Measurements from ENCODE around the gene YDJC.
A peak's percentile ranks its signal among the peaks of the same experiment; 100 is the strongest.
"Not testable (repeated sequence)": the region's sequence is repeated elsewhere in the genome, so short reads cannot be mapped to it uniquely, and the experiment has no call there.

YDJC gene

DNA sequence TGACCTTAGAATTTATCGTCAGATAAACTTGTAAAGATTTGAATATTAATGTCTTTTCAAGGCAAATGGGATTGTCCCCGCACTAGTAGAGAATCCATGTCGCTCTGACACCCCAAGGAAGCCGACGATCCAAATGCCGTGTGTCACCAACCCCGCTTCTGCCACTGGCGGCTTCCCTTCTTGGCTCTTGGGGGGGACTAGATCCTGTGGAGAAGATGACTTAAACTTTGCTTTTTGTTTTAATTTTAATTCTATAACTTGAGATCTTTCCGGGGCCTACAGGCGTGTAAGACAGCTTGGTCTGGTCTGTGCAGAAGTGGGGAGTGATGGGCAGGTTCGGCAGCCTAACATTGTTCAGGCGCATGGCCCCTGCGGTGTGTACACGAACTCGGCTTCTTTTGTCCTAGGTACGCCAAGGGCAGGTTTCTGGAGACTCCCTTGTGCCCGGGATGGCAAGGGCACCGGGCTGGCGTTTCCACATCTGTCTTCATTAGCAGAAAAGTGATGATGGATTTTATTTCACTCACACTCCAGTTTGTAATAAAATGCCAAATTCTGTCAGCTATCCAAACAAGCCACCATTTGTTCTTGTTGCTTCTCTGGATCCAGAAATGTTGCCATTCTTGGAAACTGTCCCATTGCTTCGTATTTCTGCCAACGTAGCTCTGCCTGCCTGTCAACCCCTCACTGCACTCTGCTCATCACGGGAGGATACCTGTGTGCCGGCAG, 6.7 kb downstream of the YDJC start:
- no peaks in the 10 kb centered on the region for H3K9me3 ChIP-seq (ENCODE audit: insufficient read depth, low read length)
- H4K20me1 ChIP-seq (ENCODE audit: insufficient read depth, low read length): peaks cover 51% of the 10 kb centered on the region
- no peak overlapping the region for H3K9ac ChIP-seq (ENCODE audit: low read length)
- TF ChIP-seq EZH2phosphoT487 (IDR thresholded peaks at IDR 0.05; ENCODE audit: low read depth): no peak
- H3K4me3 ChIP-seq (ENCODE audit: low read length): no peak overlapping the region
- H2AFZ ChIP-seq (ENCODE audit: low read depth, low read length): no peak overlapping the region
- H3K4me1 ChIP-seq (ENCODE audit: low read length): peaks cover 25% of the 10 kb centered on the region
- no peaks in the 10 kb centered on the region for H3K27me3 ChIP-seq (ENCODE audit: low read depth, low read length)
- no peak overlapping the region for H3K4me2 ChIP-seq (ENCODE audit: low read length)
- no peak overlapping the region for H3K27ac ChIP-seq (ENCODE audit: low read length)
- peaks cover 91% of the 10 kb centered on the region for H3K79me2 ChIP-seq (ENCODE audit: low read length)
- H3K36me3 ChIP-seq (replicated peaks; ENCODE audit: low read depth, low read length): peaks cover 47% of the 10 kb centered on the region

DNA sequence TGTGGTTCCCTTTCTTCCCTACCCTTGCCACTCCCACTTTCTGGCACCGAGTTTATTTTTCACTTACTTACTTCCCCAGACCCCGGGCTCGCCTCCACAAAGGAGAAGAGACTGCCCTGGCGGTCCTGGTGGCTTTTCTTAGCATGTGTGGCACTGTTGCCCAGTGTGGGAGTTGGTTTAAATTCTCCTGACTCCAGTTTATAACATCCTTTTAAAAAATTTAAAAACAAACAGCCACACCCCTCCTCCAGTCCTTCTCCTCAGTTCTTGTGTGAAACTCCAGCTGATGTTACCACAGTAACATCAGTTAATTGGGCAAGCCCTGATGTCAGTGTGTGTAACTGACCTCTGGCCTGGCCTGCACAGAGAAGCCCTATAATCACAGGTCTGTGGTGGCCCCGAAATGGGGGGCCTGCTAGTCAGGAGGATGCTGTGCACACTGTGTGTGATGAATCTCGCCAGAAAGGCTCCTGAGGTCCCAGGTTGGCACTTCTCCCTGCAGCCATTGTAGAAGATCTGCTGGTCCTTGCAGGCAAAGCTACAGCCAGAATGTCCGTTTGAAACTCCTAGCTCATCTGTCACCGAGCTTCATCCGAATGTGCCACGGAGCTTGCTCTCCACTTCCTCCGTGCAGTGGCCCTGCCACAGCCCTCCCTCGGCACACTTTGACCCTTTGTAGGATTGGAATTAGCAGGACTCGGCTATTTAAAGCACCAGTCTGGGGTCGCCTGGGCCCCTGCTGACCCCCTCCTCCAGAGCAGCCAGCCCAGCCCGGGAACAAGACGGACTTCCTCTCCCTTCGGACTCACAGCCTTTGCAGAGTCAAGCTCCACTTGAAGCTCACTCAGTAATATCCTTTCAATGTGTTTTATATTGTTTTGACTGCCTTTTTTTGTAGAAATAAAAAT, 7.6 kb downstream of the YDJC start:
- Histone ChIP-seq H3K36me3 (replicated peaks; ENCODE audit: low read depth, low read length) (peaks cover 41% of the 10 kb centered on the region), H3K79me2 (ENCODE audit: low read length) (peaks cover 91% of the 10 kb centered on the region), H3K9me3 (ENCODE audit: insufficient read depth, low read length) (no peaks in the 10 kb centered on the region), H3K9ac (ENCODE audit: low read length) (no peak overlapping the region), H3K27ac (ENCODE audit: low read length) (peak overlapping the region; percentile 19; the same call in 1 of the 2 replicates), H3K4me2 (ENCODE audit: low read length) (no peak overlapping the region), H3K27me3 (ENCODE audit: low read depth, low read length) (no peaks in the 10 kb centered on the region), H2AFZ (ENCODE audit: low read depth, low read length) (no peak overlapping the region), H4K20me1 (ENCODE audit: insufficient read depth, low read length) (peaks cover 55% of the 10 kb centered on the region), H3K4me1 (ENCODE audit: low read length) (peaks cover 33% of the 10 kb centered on the region), H3K4me3 (ENCODE audit: low read length) (no peak overlapping the region)
- no peak for TF ChIP-seq EZH2phosphoT487 (IDR thresholded peaks at IDR 0.05; ENCODE audit: low read depth)
- TF ChIP-seq, protein P1, sequence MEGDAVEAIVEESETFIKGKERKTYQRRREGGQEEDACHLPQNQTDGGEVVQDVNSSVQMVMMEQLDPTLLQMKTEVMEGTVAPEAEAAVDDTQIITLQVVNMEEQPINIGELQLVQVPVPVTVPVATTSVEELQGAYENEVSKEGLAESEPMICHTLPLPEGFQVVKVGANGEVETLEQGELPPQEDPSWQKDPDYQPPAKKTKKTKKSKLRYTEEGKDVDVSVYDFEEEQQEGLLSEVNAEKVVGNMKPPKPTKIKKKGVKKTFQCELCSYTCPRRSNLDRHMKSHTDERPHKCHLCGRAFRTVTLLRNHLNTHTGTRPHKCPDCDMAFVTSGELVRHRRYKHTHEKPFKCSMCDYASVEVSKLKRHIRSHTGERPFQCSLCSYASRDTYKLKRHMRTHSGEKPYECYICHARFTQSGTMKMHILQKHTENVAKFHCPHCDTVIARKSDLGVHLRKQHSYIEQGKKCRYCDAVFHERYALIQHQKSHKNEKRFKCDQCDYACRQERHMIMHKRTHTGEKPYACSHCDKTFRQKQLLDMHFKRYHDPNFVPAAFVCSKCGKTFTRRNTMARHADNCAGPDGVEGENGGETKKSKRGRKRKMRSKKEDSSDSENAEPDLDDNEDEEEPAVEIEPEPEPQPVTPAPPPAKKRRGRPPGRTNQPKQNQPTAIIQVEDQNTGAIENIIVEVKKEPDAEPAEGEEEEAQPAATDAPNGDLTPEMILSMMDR (IDR thresholded peaks at IDR 0.05; ENCODE audit: low read depth, low read length): no peak

DNA sequence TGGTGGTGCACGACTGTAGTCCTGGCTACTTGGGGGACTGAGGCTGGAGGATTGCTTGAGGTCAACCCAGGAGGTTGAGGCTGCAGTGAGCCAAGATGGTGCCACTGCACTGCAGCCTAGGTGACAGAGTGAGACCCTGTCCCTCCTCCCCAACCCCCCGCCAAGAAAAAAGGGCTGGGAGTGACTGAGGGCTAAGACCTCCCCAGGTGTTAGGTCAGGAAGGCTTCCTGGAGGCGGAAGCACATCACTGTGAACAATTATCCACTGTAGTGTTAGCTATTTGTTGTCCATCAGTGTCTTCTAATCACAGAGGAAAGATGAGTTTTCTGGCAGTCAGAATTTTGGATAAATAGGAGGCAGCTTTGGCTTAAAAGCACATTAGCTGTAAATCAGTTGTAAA, 8.8 kb downstream of the YDJC start:
- Histone ChIP-seq H3K27me3 (ENCODE audit: low read depth, low read length) (no peaks in the 10 kb centered on the region), H3K9ac (ENCODE audit: low read length) (no peak overlapping the region), H3K9me3 (ENCODE audit: insufficient read depth, low read length) (no peaks in the 10 kb centered on the region), H3K27ac (ENCODE audit: low read length) (no peak overlapping the region), H3K4me2 (ENCODE audit: low read length) (no peak overlapping the region), H4K20me1 (ENCODE audit: insufficient read depth, low read length) (peaks cover 58% of the 10 kb centered on the region), H3K4me1 (ENCODE audit: low read length) (peaks cover 45% of the 10 kb centered on the region), H3K79me2 (ENCODE audit: low read length) (peaks cover 89% of the 10 kb centered on the region), H2AFZ (ENCODE audit: low read depth, low read length) (no peak overlapping the region), H3K36me3 (replicated peaks; ENCODE audit: low read depth, low read length) (peaks cover 34% of the 10 kb centered on the region), H3K4me3 (ENCODE audit: low read length) (no peak overlapping the region)
- no peak for TF ChIP-seq EZH2phosphoT487 (IDR thresholded peaks at IDR 0.05; ENCODE audit: low read depth)
- TF ChIP-seq, protein P1 (IDR thresholded peaks at IDR 0.05; ENCODE audit: low read depth, low read length): no peak

DNA sequence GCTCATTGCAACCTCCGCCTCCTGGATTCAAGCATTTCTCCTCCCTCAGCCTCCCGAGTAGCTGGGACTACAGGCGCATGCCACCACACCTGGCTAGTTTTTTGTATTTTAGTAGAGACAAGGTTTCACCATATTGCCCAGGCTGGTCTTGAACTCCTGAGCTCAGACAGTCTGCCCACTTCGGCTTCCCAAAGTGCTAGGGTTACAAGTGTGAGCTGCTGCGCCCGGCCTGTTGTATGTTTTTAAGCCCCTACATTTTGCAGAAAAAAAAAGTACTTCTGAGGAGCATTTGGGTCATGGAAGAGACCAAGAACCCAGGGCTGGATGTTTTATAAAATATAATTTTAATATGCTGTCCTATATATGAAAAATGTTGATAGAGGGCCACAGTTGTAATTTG, 12.5 kb downstream of the YDJC start:
- peaks cover 65% of the 10 kb centered on the region for H3K4me1 ChIP-seq (ENCODE audit: low read length)
- H3K9me3 ChIP-seq (ENCODE audit: insufficient read depth, low read length); H3K4me3 ChIP-seq (ENCODE audit: low read length); H3K9ac ChIP-seq (ENCODE audit: low read length); H3K27me3 ChIP-seq (ENCODE audit: low read depth, low read length); H2AFZ ChIP-seq (ENCODE audit: low read depth, low read length): not testable (repeated sequence)
- peaks cover 44% of the 10 kb centered on the region for H3K36me3 ChIP-seq (replicated peaks; ENCODE audit: low read depth, low read length)
- peaks cover 62% of the 10 kb centered on the region for H4K20me1 ChIP-seq (ENCODE audit: insufficient read depth, low read length)
- peaks cover 91% of the 10 kb centered on the region for H3K79me2 ChIP-seq (ENCODE audit: low read length)
- peak overlapping the region; percentile 71 for H3K27ac ChIP-seq (ENCODE audit: low read length)
- H3K4me2 ChIP-seq (ENCODE audit: low read length): peak overlapping the region; percentile 57

Data from OCI-LY3 (cell line).